HepG2 (cell line): ENCODE measurements around the gene MCFD2. TPM values are rescaled to one million over a fixed set of nuclear protein-coding genes. Genes with fewer than 3 reads are reported as not detected.
A peak's percentile ranks its signal among the peaks of the same experiment; 100 is the strongest.

ENCODE experiments used
- CAMTA2 ChIP-seq: sonication (generic); formaldehyde crosslinking; IDR thresholded peaks from 2 replicates; pipeline ENCODE4 v1.4.0; 2020; ENCODE audit warnings: mild to moderate bottlenecking, missing genetic modification reagents, borderline replicate concordance
- EP300 ChIP-seq, 3 experiments: sonication (generic) in 1 of 3; formaldehyde crosslinking in 1 of 3; IDR thresholded peaks; 2 replicates each; pipeline versions ENCODE4 v1.5.1 to v1.6.1; 2011 to 2020; ENCODE audit warnings: low read depth in 2 of 3, low read length in 2 of 3, borderline replicate concordance in 1 of 3, improper control_type of control experiment in 1 of 3, mild to moderate bottlenecking in 1 of 3, missing genetic modification reagents in 1 of 3, moderate library complexity in 1 of 3
- HMG20B ChIP-seq: conservative IDR thresholded peaks from 2 replicates; pipeline ENCODE4 v1.6.1; 2016; ENCODE audit warnings: missing genetic modification reagents, missing compliant biosample characterization
- HOMEZ ChIP-seq: IDR thresholded peaks from 2 replicates; pipeline ENCODE4 v1.6.1; 2016; ENCODE audit warnings: low read depth
- HOXA3 ChIP-seq: sonication (generic); formaldehyde crosslinking; IDR thresholded peaks from 2 replicates; pipeline ENCODE4 v1.5.0; 2020; ENCODE audit warnings: missing genetic modification reagents
- KDM2A ChIP-seq: sonication (generic); formaldehyde crosslinking; IDR thresholded peaks from 2 replicates; pipeline ENCODE4 v1.4.0; 2020; ENCODE audit warnings: low read depth, missing genetic modification reagents, borderline replicate concordance
- MIER2 ChIP-seq: IDR thresholded peaks from 2 replicates; pipeline ENCODE4 v1.6.1; 2016; ENCODE audit warnings: missing biosample characterization, missing genetic modification reagents
- NKX3-1 ChIP-seq: sonication (generic); formaldehyde crosslinking; IDR thresholded peaks from 2 replicates; pipeline ENCODE4 v1.5.0; 2020; ENCODE audit warnings: missing genetic modification reagents
- PTBP1 ChIP-seq: fragments of 200-400 bp; formaldehyde crosslinking; IDR thresholded peaks from 2 replicates; pipeline ENCODE4 v1.6.1; 2018; ENCODE audit warnings: low read length, low read depth; ENCODE audit not compliant: poor library complexity, severe bottlenecking
- ZNF260 ChIP-seq: sonication (generic); formaldehyde crosslinking; IDR thresholded peaks from 2 replicates; pipeline ENCODE4 v1.4.0; 2020; ENCODE audit warnings: missing genetic modification reagents, low read depth, mild to moderate bottlenecking, borderline replicate concordance
- ZNF513 ChIP-seq: sonication (generic); formaldehyde crosslinking; conservative IDR thresholded peaks from 2 replicates; pipeline ENCODE4 v1.5.0; 2020; ENCODE audit warnings: missing genetic modification reagents
- ZNF713 ChIP-seq: sonication (generic); formaldehyde crosslinking; IDR thresholded peaks from 2 replicates; pipeline ENCODE4 v1.4.0; 2020; ENCODE audit warnings: mild to moderate bottlenecking, missing genetic modification reagents
- ZNF737 ChIP-seq: sonication (generic); formaldehyde crosslinking; IDR thresholded peaks from 2 replicates; pipeline ENCODE4 v1.5.0; 2020; ENCODE audit warnings: missing genetic modification reagents, mild to moderate bottlenecking, borderline replicate concordance
- ZNF75D ChIP-seq: sonication (generic); formaldehyde crosslinking; IDR thresholded peaks from 2 replicates; pipeline ENCODE4 v1.8.1; 2023; ENCODE audit warnings: missing genetic modification reagents, mild to moderate bottlenecking, borderline replicate concordance
- ZNF792 ChIP-seq: IDR thresholded peaks from 2 replicates; pipeline ENCODE4 v1.6.1; 2016
- polyA plus RNA-seq, 8 experiments: library from polyadenylated mRNA; depleted of rRNA in 3 of 8; stranded (reverse) in 7 of 8; unstranded in 1 of 8; fragments of >200 nt; fragmentation: Illumina TruSeq in 4 of 8; extraction: Trizol in 4 of 8; gene quantifications; 2 replicates each; pipeline versions ENCODE4 v1.2.1 to v1.2.3, GENCODE V29; 2011 to 2016; ENCODE audit warnings: low read depth in 4 of 8, missing spikeins in 1 of 8, mixed read lengths in 1 of 8; ENCODE audit not compliant: insufficient read depth in 1 of 8
- total RNA-seq, 5 experiments: library from RNA; depleted of rRNA; stranded (reverse); fragments of >200 nt; fragmentation: Illumina TruSeq; extraction: Trizol; gene quantifications; 2 replicates each; pipeline ENCODE4 v1.2.3, GENCODE V29; 2016; ENCODE audit warnings: low read depth in 1 of 5
- TF ChIP-seq, protein P1 (sequence below): sonication (generic); formaldehyde crosslinking; IDR thresholded peaks from 2 replicates; pipeline ENCODE4 v1.8.0; 2022; ENCODE audit warnings: missing genetic modification reagents, low read depth, mild to moderate bottlenecking, borderline replicate concordance
- TF ChIP-seq, protein P2 (sequence below): IDR thresholded peaks from 2 replicates; pipeline ENCODE4 v1.4.0; 2020; ENCODE audit warnings: mild to moderate bottlenecking, missing genetic modification reagents

Gene MCFD2
- total and polyA plus RNA-seq, 2 of the 13 experiments (the other 11 are each of a cell fraction or from before 2014, with no cell fraction given), result 183 to 232 TPM

DNA sequence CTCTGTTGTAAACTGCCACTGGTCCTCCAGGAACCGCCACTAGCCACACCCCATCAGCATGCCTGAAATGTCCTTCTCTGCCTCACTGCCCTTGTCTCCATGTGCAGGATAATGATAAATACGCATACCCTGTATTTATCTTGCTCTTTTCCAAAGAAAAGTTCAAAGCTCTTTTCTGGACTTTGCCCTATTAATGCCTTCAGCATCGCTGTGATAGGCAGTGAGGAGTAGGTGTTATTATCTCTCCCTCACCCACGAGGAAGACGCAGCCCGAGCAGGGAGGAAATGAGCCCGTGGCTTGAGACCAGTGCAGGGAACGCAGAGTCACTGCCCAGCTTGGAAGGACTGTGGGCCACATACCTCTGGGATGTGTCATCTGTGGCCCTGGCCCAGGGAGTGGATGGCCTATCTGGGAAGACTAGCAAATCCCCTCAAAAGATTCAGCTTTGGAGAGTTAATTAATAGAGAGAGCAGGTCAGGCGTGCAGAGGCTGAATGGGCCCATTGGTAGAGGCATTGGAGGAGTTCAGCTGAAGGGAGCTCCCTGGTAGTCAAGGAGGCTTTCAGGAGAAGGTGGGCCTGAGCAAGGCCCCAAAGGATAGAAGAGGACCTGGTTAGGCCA is 39.5 kb upstream of the MCFD2 start (continued):
- TF ChIP-seq, protein P1, sequence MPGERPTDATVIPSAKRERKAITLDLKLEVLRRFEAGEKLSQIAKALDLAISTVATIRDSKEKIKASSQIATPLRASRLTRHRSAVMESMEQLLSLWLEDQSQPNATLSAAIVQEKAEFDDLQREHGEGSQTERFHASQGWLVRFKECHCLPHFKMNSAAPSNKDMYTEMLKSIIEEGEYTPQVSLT (CRISPR knock-in tag), result no peak
- TF ChIP-seq ZNF75D (CRISPR knock-in tag) (no peak), NKX3-1 (CRISPR knock-in tag) (no peak), HOMEZ (CRISPR knock-in tag) (no peak), ZNF737 (CRISPR knock-in tag) (no peak), ZNF260 (CRISPR knock-in tag) (no peak), ZNF792 (CRISPR knock-in tag) (0 out of 2 replicates have a peak, but pooled peaks have one; percentile 21), PTBP1 (no peak), ZNF513 (CRISPR knock-in tag) (no peak), CAMTA2 (CRISPR knock-in tag) (no peak), HMG20B (no peak), EP300 (IDR thresholded peaks at IDR 0.05; ENCODE audit: low read depth in 2 of 2, low read length in 2 of 2) (peak in 1 of 2 experiments; percentile 36; a peak in 1 of 4 replicates), EP300 (CRISPR knock-in tag; IDR thresholded peaks at IDR 0.05; ENCODE audit: borderline replicate concordance) (peak; percentile 64; the same call in 1 of the 2 replicates), KDM2A (CRISPR knock-in tag) (peak; percentile 50; the same call in 1 of the 2 replicates), MIER2 (no peak), ZNF713 (CRISPR knock-in tag) (no peak), HOXA3 (no peak; the same call in 1 of the 2 replicates)
- TF ChIP-seq, protein P2, sequence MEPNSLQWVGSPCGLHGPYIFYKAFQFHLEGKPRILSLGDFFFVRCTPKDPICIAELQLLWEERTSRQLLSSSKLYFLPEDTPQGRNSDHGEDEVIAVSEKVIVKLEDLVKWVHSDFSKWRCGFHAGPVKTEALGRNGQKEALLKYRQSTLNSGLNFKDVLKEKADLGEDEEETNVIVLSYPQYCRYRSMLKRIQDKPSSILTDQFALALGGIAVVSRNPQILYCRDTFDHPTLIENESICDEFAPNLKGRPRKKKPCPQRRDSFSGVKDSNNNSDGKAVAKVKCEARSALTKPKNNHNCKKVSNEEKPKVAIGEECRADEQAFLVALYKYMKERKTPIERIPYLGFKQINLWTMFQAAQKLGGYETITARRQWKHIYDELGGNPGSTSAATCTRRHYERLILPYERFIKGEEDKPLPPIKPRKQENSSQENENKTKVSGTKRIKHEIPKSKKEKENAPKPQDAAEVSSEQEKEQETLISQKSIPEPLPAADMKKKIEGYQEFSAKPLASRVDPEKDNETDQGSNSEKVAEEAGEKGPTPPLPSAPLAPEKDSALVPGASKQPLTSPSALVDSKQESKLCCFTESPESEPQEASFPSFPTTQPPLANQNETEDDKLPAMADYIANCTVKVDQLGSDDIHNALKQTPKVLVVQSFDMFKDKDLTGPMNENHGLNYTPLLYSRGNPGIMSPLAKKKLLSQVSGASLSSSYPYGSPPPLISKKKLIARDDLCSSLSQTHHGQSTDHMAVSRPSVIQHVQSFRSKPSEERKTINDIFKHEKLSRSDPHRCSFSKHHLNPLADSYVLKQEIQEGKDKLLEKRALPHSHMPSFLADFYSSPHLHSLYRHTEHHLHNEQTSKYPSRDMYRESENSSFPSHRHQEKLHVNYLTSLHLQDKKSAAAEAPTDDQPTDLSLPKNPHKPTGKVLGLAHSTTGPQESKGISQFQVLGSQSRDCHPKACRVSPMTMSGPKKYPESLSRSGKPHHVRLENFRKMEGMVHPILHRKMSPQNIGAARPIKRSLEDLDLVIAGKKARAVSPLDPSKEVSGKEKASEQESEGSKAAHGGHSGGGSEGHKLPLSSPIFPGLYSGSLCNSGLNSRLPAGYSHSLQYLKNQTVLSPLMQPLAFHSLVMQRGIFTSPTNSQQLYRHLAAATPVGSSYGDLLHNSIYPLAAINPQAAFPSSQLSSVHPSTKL (CRISPR knock-in tag), result peak; percentile 85
